C4-2B (cell line): Measurements from ENCODE around the gene UBE2J2.

Experiments
- H3K27ac ChIP-seq: fragments of 450-650 bp; 2 replicates; pipeline ENCODE4 v1.5.1; 2017
- ZFX ChIP-seq: fragments of 450-650 bp; IDR thresholded peaks from 2 replicates; pipeline ENCODE4 v1.6.1; 2017
- TF ChIP-seq, protein P1 (sequence below): fragments of 450-650 bp; conservative IDR thresholded peaks from 2 replicates; pipeline ENCODE4 v1.5.1; 2017; ENCODE audit warnings: mild to moderate bottlenecking

The UBE2J2 gene

GRCh38 chr1:1287288-1288110 lies 13.8 kb upstream of the UBE2J2 start:
- H3K27ac ChIP-seq, result no peak overlapping the region
- TF ChIP-seq, protein P1, sequence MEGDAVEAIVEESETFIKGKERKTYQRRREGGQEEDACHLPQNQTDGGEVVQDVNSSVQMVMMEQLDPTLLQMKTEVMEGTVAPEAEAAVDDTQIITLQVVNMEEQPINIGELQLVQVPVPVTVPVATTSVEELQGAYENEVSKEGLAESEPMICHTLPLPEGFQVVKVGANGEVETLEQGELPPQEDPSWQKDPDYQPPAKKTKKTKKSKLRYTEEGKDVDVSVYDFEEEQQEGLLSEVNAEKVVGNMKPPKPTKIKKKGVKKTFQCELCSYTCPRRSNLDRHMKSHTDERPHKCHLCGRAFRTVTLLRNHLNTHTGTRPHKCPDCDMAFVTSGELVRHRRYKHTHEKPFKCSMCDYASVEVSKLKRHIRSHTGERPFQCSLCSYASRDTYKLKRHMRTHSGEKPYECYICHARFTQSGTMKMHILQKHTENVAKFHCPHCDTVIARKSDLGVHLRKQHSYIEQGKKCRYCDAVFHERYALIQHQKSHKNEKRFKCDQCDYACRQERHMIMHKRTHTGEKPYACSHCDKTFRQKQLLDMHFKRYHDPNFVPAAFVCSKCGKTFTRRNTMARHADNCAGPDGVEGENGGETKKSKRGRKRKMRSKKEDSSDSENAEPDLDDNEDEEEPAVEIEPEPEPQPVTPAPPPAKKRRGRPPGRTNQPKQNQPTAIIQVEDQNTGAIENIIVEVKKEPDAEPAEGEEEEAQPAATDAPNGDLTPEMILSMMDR, result no peak
- no peak for TF ChIP-seq ZFX

DNA sequence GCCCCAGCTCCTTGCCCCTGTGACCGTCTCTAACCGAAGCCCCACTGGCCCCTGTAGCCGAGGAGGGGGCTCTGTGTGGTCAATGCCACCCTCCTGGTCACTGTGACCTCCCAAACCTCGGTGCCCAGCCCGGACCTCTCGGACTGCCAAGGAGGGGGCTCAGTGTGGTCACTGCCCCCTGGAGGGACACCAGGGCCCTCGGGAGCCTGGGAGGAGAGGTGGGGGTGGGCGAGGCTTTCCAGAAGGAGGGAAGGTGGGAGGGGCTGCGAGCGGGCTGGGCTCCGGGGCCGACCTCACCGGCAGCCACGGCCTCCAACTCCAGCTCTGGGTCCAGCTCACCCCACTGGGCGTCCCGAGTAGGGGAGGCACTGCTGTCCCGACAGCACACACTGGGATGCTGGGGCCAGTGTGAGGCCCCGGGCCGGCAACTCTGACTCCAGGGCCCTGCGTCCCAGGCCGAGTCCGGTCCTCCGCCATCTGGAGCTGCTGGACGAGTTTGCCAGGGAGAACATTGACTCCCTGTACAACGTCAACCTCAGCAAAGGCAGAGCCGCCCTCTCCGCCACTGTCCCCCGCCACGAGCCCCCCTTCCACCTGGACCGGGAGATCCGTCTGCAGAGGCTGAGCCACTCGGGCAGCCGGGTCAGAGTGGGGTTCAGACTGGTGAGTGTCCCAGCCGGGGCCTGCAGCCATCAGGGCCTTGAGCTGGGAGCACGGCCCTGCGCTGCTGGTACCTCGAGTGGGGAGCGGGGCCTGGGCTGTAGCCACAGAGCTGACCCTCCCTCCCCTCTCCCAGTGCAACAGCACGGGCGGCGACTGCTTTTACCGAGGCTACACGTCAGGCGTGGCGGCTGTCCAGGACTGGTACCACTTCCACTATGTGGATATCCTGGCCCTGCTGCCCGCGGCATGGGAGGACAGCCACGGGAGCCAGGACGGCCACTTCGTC lies 12.9 kb upstream of the UBE2J2 start:
- no peak for TF ChIP-seq ZFX
- TF ChIP-seq, protein P1, result no peak
- no peak overlapping the region for H3K27ac ChIP-seq

- TF ChIP-seq, protein P1, result no peak
- no peak for TF ChIP-seq ZFX
- no peak overlapping the region for H3K27ac ChIP-seq
These were observed 12.1 kb upstream of the UBE2J2 start for GRCh38 chr1:1285611-1286311.

DNA sequence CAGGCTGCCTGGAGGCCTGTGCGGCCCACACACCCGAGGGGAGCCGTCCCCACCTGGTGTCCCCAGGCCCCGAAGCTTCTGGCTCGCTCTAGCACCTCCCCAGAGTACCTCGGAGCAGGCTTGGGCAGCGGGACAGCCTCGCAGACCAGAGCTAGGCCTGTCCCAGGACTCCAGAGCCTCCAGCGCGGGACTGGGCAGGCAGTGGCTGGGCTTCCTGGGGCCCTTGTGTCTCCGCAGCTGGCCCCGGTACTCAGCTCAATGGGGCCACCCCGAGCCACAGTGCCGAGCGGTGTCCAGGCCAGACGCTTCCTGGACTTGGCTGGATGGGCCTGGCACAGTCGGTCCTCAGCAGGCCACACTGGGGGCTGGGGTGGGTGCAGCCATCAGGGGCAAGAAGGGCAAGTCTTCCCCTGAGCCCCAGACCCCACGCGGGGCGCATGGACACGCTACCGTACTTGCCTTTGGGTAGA lies 11.5 kb upstream of the UBE2J2 start:
- H3K27ac ChIP-seq, result no peak overlapping the region
- no peak for TF ChIP-seq ZFX

DNA sequence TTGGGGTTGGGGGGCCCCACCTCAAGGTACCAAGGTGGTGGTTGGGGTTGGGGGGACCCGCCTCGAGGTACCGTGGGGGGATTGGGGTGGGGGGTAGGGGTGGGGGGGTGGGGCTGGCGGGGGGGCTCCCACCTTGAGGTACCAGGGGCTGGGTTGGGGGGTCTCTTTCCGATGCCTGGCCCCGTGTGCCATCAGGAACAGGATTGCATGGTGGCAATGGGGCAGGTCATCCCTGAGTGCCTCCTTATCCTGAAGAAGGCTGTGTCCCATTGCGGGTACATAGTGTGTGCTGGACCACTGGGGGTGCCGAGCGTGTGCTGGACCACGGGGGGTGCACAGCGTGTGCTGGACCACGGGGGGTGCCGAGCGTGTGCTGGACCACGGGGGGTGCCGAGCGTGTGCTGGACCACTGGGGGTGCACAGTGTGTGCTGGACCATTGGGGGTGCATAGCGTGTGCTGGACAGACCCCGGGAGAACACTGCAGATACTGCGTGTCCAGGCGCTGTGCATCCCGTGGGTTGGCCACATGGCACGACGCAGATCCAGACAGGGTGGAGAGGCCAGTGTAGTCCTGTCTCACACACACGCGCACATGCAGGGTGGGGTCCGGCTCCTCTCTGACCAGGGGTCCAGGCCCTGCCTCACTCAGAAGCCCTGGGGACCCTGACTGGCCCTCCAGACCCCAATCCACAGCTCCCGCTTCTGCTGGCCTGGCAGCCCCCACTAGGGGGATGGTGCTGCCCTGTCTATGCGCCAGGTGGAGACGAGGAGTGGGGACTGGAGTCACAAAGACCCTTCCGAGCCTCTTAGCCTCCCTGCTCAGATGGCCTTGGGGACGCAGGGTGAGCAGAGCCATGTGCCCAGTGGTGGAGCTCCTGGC lies 10.8 kb upstream of the UBE2J2 start:
- TF ChIP-seq, protein P1, result no peak
- no peak for TF ChIP-seq ZFX
- no peak overlapping the region for H3K27ac ChIP-seq

- TF ChIP-seq, protein P1, result no peak
- no peak overlapping the region for H3K27ac ChIP-seq
These were observed 10.2 kb upstream of the UBE2J2 start for GRCh38 chr1:1283821-1284220.

DNA sequence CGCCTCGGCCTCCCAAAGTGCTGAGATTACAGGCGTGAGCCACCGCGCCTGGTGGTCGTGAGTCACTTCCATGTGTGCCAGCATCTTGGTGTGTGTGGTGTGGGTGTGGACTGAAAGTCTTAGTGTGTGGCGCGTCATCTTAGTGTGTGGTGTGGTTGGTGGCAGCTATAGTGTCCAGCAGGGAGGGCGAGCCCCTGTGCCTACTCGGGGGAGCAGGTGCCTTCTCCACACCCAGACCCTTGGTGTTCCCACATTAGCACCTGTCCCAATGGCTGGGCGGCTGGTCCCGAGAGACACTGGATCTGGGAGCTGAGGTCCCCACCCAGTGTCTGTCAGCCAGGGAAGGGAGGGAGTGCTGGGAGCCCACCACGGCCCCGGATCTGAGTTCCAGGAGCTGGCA lies 9.3 kb upstream of the UBE2J2 start:
- TF ChIP-seq, protein P1, result no peak
- no peak for TF ChIP-seq ZFX
- H3K27ac ChIP-seq, result no peak overlapping the region
